HCT116 (cell line): ENCODE data around the gene RUNDC3A. TPM values are rescaled to one million over a fixed set of nuclear protein-coding genes. Genes with fewer than 3 reads are reported as not detected.

Experiments used
- ATAC-seq: fragments of 200-7000 bp; cut with Tn5 transposase; 2 replicates; pipeline ENCODE4 v1.9.1; 2020; ENCODE audit warnings: mild to moderate bottlenecking, moderate library complexity
- BruUV-seq: library from RNA; stranded (reverse); fragments of 400-500 nt; replicated peaks from 2 replicates; lab custom pipeline; 2021; lab: Mats Ljungman, UMichigan
- CTCF ChIA-PET: fragments of 300-600 bp; sonication (Branson Sonifier 250); formaldehyde crosslinking; loops from one replicate; lab custom pipeline; 2021; ENCODE audit warnings: antibody characterized with exemption; lab: Charles Lee
- POLR2A ChIA-PET: fragments of 300-600, 350-600 bp; sonication (Branson Sonifier 250); formaldehyde crosslinking; loops from one replicate; lab custom pipeline; 2021; ENCODE audit warnings: antibody characterized with exemption; lab: Charles Lee
- RAD21 ChIA-PET, 2 experiments: fragments of 300-600 bp; sonication (Branson Sonifier 250); formaldehyde crosslinking; loops; one replicate each; lab custom pipeline; 2023; ENCODE audit warnings: low total read pairs in 2 of 2; ENCODE audit not compliant: uncharacterized antibody in 2 of 2, unreplicated experiment in 2 of 2, low non-redundant PET in 1 of 2; lab: Charles Lee
- DNase-seq: peaks from one replicate; pipeline ENCODE4 v3.0.0-alpha.2; 2010; ENCODE audit warnings: low read depth, low spot score
- H2AFZ ChIP-seq: fragments of 200-600 bp; shearing (Covaris generic), sonication (generic); 2 replicates; pipeline ENCODE4 v1.6.1; 2017; ENCODE audit warnings: low read depth, mixed run types, mixed read lengths, antibody characterized with exemption, low read length; ENCODE audit not compliant: poor library complexity, severe bottlenecking
- H3K27ac ChIP-seq: 2 replicates; pipeline ENCODE4 v1.5.1; 2012; ENCODE audit warnings: low read depth, low read length
- H3K27me3 ChIP-seq: fragments of 200-600 bp; sonication (generic); 2 replicates; pipeline ENCODE4 v1.6.1; 2016; ENCODE audit warnings: mixed run types, low read length, mixed read lengths; ENCODE audit not compliant: insufficient read depth
- H3K36me3 ChIP-seq, 2 experiments: fragments of 200-500 bp in 1 of 2; fragments of 200-600 bp in 1 of 2; sonication (Bioruptor generic) in 1 of 2; sonication (generic) in 1 of 2; 2 replicates each; pipeline versions ENCODE4 v1.5.1 to v1.6.1; 2014 to 2016; ENCODE audit warnings: low read length in 2 of 2, inconsistent platforms in 1 of 2, mixed read lengths in 1 of 2, mixed run types in 1 of 2; ENCODE audit not compliant: insufficient read depth in 2 of 2, control insufficient read depth in 1 of 2
- H3K4me1 ChIP-seq, 2 experiments: fragments of 200-600 bp in 1 of 2; sonication (generic) in 1 of 2; 2 replicates each; pipeline versions ENCODE4 v1.5.1 to v1.6.1; 2012 to 2017; ENCODE audit warnings: low read length in 2 of 2, inconsistent platforms in 1 of 2, mild to moderate bottlenecking in 1 of 2, mixed read lengths in 1 of 2, mixed run types in 1 of 2, moderate library complexity in 1 of 2; ENCODE audit not compliant: insufficient read depth in 2 of 2, control insufficient read depth in 1 of 2
- H3K4me2 ChIP-seq: fragments of 200-600 bp; sonication (generic); 2 replicates; pipeline ENCODE4 v1.6.1; 2017; ENCODE audit warnings: mixed run types, low read length, mixed read lengths
- H3K4me3 ChIP-seq, 2 experiments: fragments of 200-600 bp in 1 of 2; sonication (generic) in 1 of 2; replicated peaks in 1 of 2; 2 replicates each; pipeline ENCODE4 v1.5.1; 2011 to 2016; ENCODE audit warnings: low read length in 2 of 2, control low read depth in 1 of 2, low read depth in 1 of 2, mild to moderate bottlenecking in 1 of 2, mixed read lengths in 1 of 2, mixed run types in 1 of 2
- H3K79me2 ChIP-seq: fragments of 200-600 bp; sonication (generic); 2 replicates; pipeline ENCODE4 v1.6.1; 2017; ENCODE audit warnings: mild to moderate bottlenecking, mixed run types, low read length, moderate library complexity, mixed read lengths; ENCODE audit not compliant: insufficient read depth
- H3K9ac ChIP-seq: fragments of 200-600 bp; sonication (generic); 2 replicates; pipeline ENCODE4 v1.6.1; 2016; ENCODE audit warnings: low read length, mixed read lengths
- H3K9me2 ChIP-seq: fragments of 200-600 bp; sonication (generic), shearing (Covaris generic); 2 replicates; pipeline ENCODE4 v1.6.1; 2017; ENCODE audit warnings: mixed run types, mild to moderate bottlenecking, moderate library complexity; ENCODE audit not compliant: insufficient read depth
- H3K9me3 ChIP-seq, 2 experiments: fragments of 200-500 bp in 1 of 2; fragments of 200-600 bp in 1 of 2; sonication (Bioruptor generic) in 1 of 2; sonication (generic) in 1 of 2; 2 replicates each; pipeline ENCODE4 v1.6.1; 2014 to 2017; ENCODE audit warnings: low read length in 2 of 2, mixed read lengths in 2 of 2, inconsistent platforms in 1 of 2, low read depth in 1 of 2, mild to moderate bottlenecking in 1 of 2, mixed run types in 1 of 2, moderate library complexity in 1 of 2; ENCODE audit not compliant: control insufficient read depth in 1 of 2, insufficient read depth in 1 of 2
- H4K20me1 ChIP-seq: fragments of 200-600 bp; sonication (generic), shearing (Covaris generic); 2 replicates; pipeline ENCODE4 v1.6.1; 2017; ENCODE audit warnings: mixed run types, mild to moderate bottlenecking, moderate library complexity; ENCODE audit not compliant: insufficient read depth
- CEBPB ChIP-seq: IDR thresholded peaks from 2 replicates; pipeline ENCODE4 v1.6.1; 2012; ENCODE audit warnings: low read depth
- EGR1 ChIP-seq: IDR thresholded peaks from 2 replicates; pipeline ENCODE4 v1.6.1; 2012; ENCODE audit warnings: low read depth
- ELF1 ChIP-seq: IDR thresholded peaks from 2 replicates; pipeline ENCODE4 v1.6.1; 2012; ENCODE audit warnings: low read depth, borderline replicate concordance
- EZH2 ChIP-seq: fragments of 200-600 bp; sonication (generic); IDR thresholded peaks from 2 replicates; pipeline ENCODE4 v1.6.1; 2017; ENCODE audit warnings: antibody characterized with exemption, mixed run types
- EZH2phosphoT487 ChIP-seq: fragments of 200-600 bp; IDR thresholded peaks from 2 replicates; pipeline ENCODE4 v1.6.1; 2018; ENCODE audit warnings: antibody characterized with exemption, borderline replicate concordance
- JUND ChIP-seq: IDR thresholded peaks from 2 replicates; pipeline ENCODE4 v1.6.1; 2012
- MAX ChIP-seq: IDR thresholded peaks from 2 replicates; pipeline ENCODE4 v1.6.1; 2012
- POLR2A ChIP-seq: IDR thresholded peaks from 2 replicates; pipeline ENCODE4 v1.7.0; 2011; ENCODE audit warnings: borderline replicate concordance; ENCODE audit not compliant: insufficient read depth, insufficient read length; ENCODE audit errors: extremely low read depth
- POLR2AphosphoS5 ChIP-seq: IDR thresholded peaks from 2 replicates; pipeline ENCODE4 v1.6.1; 2011; ENCODE audit warnings: mild to moderate bottlenecking, low read depth, low read length, moderate library complexity
- SP1 ChIP-seq: IDR thresholded peaks from 2 replicates; pipeline ENCODE4 v1.6.1; 2012; ENCODE audit warnings: low read depth
- SRF ChIP-seq: IDR thresholded peaks from 2 replicates; pipeline ENCODE4 v1.6.1; 2012; ENCODE audit warnings: low read depth
- TCF7L2 ChIP-seq: IDR thresholded peaks from 2 replicates; pipeline ENCODE4 v1.7.0; 2011; ENCODE audit warnings: borderline replicate concordance, inconsistent platforms; ENCODE audit not compliant: insufficient read depth, insufficient read length; ENCODE audit errors: extremely low read depth
- YY1 ChIP-seq: IDR thresholded peaks from 2 replicates; pipeline ENCODE4 v1.6.1; 2011; ENCODE audit warnings: low read length, low read depth, moderate library complexity, mild to moderate bottlenecking; ENCODE audit not compliant: insufficient replicate concordance; ENCODE audit errors: extremely low read depth
- ZFX ChIP-seq: fragments of 450-650 bp; IDR thresholded peaks from 2 replicates; pipeline ENCODE4 v1.6.1; 2017
- ZNF274 ChIP-seq: fragments of 200-500 bp; sonication (Bioruptor generic); IDR thresholded peaks from 2 replicates; pipeline ENCODE4 v1.6.1; 2014; ENCODE audit warnings: mild to moderate bottlenecking, low read depth, low read length, inconsistent platforms
- intact Hi-C: fragments of 100-400 bp; cut with micrococcal nuclease; formaldehyde crosslinking; loops from 2 replicates; pipeline ENCODE4 v1.10.0; 2022
- total RNA-seq: library from RNA; stranded (reverse); gene quantifications from one replicate; pipeline ENCODE4 v1.2.1, GENCODE V29; 2021; ENCODE audit not compliant: unreplicated experiment
- TF ChIP-seq, protein P1 (sequence below), 3 experiments: fragments of 200-600 bp in 1 of 3; sonication (generic) in 1 of 3; IDR thresholded peaks in 2 of 3; conservative IDR thresholded peaks in 1 of 3; 2 replicates each; pipeline ENCODE4 v1.5.1; 2012 to 2017; ENCODE audit warnings: low read depth in 2 of 3, low read length in 2 of 3, antibody characterized with exemption in 1 of 3, borderline replicate concordance in 1 of 3, control low read depth in 1 of 3, mild to moderate bottlenecking in 1 of 3, mixed read lengths in 1 of 3, mixed run types in 1 of 3, moderate library complexity in 1 of 3; ENCODE audit not compliant: insufficient read depth in 1 of 3
- TF ChIP-seq, protein P2 (sequence below): IDR thresholded peaks from 2 replicates; pipeline ENCODE4 v1.6.1; 2011; ENCODE audit warnings: mild to moderate bottlenecking, low read length, moderate library complexity; ENCODE audit not compliant: insufficient replicate concordance; ENCODE audit errors: extremely low read depth

RUNDC3A gene
- total RNA-seq, 1 experiment from 2014 or later: 0.61 TPM

DNA sequence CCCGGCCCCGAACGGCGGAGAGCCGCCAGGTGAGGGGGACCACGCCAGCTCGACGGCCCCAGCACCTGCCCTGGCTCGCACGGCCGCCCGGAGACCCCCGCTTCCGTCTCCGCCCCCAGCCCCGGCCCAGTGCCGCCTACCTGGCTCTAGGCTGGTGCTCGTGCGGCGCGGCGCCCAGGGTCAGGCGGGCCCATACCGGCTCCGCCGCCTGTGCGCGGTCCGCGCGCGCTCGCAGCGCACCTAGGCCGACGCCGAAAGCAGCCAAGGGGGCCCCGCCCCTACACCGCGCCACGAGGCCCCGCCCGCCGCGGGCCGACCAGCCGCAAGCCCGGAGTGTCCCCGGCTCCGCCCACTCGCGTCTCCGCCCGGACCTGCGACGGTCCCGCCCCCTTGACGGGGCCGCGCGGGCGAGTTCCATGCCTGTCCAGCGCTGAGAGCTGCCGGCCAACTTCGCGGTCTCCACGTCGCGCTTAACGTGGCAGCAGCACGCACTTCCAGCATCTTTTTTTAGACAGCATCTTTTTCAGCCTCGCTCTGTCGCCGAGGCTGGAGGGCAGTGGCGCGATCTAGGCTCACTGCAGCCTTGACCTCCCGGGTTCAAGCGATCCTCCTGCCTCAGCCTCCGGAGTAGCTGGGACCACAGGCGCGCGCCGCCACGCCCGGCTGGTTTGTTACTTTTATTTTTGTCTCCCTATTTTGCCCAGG, 16.3 kb downstream of the RUNDC3A start, which contains the start of gene SLC25A39:
Gene SLC25A39, minus strand, starts transcription at position 253 of the 705 bp plus-strand sequence. CDS start 1,261 bp downstream, outside the sequence.
- Histone ChIP-seq H3K79me2 (peaks cover 55% of the 10 kb centered on the region), H3K9me3 (no peaks in the 10 kb centered on the region), H3K27me3 (no peaks in the 10 kb centered on the region), H3K27ac (peak within 1 kb of the TSS; percentile 98), H2AFZ (no peak within 1 kb of the TSS), H3K4me2 (peak within 1 kb of the TSS; percentile 77), H3K4me3 (peak within 1 kb of the TSS; percentile 85 to 87), H3K9ac (peak within 1 kb of the TSS; percentile 97), H4K20me1 (no peaks in the 10 kb centered on the region), H3K36me3 (peaks cover 18 to 29% of the 10 kb centered on the region in 2 experiments; a peak in 3 of 4 replicates), H3K4me1 (peaks cover 15 to 30% of the 10 kb centered on the region in 2 experiments), H3K9me2 (no peaks in the 10 kb centered on the region)
- CTCF ChIA-PET: interaction anchor here (1.2 to 1.7 kb wide), 3 partner anchors 21 to 114 kb away, joined by 5 to 7 read pairs (median 6); partner anchors contain the start of genes GRN and UBTF
- POLR2A ChIA-PET: interaction anchor here (0.6 to 2.0 kb wide), 6 partner anchors 10 to 115 kb away, joined by 3 to 6 read pairs (median 3); partner anchors contain the start of gene GRN
- DNase-seq (peak; percentile 84), ATAC-seq (peak; percentile 75)
- BruUV-seq: no TSS peak
- intact Hi-C loops: loop anchor here (2.0 kb wide), 1 partner anchor 76 kb away; no protein-coding TSS in a partner anchor
- RAD21 ChIA-PET: no interaction called here
- peak; percentile 94 for TF ChIP-seq POLR2AphosphoS5
- TF ChIP-seq SRF: no peak
- TF ChIP-seq ELF1: no peak
- TF ChIP-seq ZNF274: no peak
- TF ChIP-seq, protein P1, sequence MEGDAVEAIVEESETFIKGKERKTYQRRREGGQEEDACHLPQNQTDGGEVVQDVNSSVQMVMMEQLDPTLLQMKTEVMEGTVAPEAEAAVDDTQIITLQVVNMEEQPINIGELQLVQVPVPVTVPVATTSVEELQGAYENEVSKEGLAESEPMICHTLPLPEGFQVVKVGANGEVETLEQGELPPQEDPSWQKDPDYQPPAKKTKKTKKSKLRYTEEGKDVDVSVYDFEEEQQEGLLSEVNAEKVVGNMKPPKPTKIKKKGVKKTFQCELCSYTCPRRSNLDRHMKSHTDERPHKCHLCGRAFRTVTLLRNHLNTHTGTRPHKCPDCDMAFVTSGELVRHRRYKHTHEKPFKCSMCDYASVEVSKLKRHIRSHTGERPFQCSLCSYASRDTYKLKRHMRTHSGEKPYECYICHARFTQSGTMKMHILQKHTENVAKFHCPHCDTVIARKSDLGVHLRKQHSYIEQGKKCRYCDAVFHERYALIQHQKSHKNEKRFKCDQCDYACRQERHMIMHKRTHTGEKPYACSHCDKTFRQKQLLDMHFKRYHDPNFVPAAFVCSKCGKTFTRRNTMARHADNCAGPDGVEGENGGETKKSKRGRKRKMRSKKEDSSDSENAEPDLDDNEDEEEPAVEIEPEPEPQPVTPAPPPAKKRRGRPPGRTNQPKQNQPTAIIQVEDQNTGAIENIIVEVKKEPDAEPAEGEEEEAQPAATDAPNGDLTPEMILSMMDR (IDR thresholded peaks at IDR 0.05 in 2 of 3, conservative IDR thresholded peaks at IDR 0.05 in 1 of 3; ENCODE audit: borderline replicate concordance in 1 of 3, insufficient read depth in 1 of 3, low read depth in 2 of 3, low read length in 2 of 3): no peak
- TF ChIP-seq EGR1: peak; percentile 77; the same call in 1 of the 2 replicates
- TF ChIP-seq JUND: no peak
- no peak for TF ChIP-seq EZH2phosphoT487
- peak; percentile 91; the same call in 1 of the 2 replicates for TF ChIP-seq ZFX
- TF ChIP-seq CEBPB: no peak
- TF ChIP-seq POLR2A: peak; percentile 87
- TF ChIP-seq MAX: peak; percentile 82
- TF ChIP-seq, protein P2, sequence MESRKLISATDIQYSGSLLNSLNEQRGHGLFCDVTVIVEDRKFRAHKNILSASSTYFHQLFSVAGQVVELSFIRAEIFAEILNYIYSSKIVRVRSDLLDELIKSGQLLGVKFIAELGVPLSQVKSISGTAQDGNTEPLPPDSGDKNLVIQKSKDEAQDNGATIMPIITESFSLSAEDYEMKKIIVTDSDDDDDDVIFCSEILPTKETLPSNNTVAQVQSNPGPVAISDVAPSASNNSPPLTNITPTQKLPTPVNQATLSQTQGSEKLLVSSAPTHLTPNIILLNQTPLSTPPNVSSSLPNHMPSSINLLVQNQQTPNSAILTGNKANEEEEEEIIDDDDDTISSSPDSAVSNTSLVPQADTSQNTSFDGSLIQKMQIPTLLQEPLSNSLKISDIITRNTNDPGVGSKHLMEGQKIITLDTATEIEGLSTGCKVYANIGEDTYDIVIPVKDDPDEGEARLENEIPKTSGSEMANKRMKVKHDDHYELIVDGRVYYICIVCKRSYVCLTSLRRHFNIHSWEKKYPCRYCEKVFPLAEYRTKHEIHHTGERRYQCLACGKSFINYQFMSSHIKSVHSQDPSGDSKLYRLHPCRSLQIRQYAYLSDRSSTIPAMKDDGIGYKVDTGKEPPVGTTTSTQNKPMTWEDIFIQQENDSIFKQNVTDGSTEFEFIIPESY: peak; percentile 44
- TF ChIP-seq SP1: peak; percentile 92
- no peak for TF ChIP-seq EZH2
- no peak for TF ChIP-seq TCF7L2
- TF ChIP-seq YY1: no peak
